T-helper 1 cell treated with Interleukin-12 subunit alpha and Interleukin-12 subunit beta and Interleukin-4 antibody, amounts not matched to agents 30 ng/mL and 1 ng/mL, for 36 hours (primary cell): ENCODE results near the gene ACSM3. TPM values are rescaled to one million over a fixed set of nuclear protein-coding genes. Genes with fewer than 3 reads are reported as not detected.
"Not testable (repeated sequence)": the region's sequence is repeated elsewhere in the genome, so short reads cannot be mapped to it uniquely, and the experiment has no call there.

Experiments used
- intact Hi-C: fragments of 100-400 bp; cut with micrococcal nuclease; formaldehyde crosslinking; loops from one replicate; pipeline ENCODE4 v1.15.1; 2024
- total RNA-seq: library from RNA; stranded (reverse); gene quantifications from 2 replicates; pipeline ENCODE4 v1.2.3, GENCODE V29; 2022

ACSM3 gene
- total RNA-seq, 1 donor from 2014 or later: 2.1 TPM

- intact Hi-C loops: no loop called here
Observed at GRCh38 chr16:20753727-20754126, 10.1 kb upstream of the ACSM3 start.

GRCh38 chr16:20755238-20755637 lies 8.6 kb upstream of the ACSM3 start:
- intact Hi-C loops: no loop called here

GRCh38 chr16:20755799-20756198 lies 8.0 kb upstream of the ACSM3 start:
- intact Hi-C loops: not testable (repeated sequence)

GRCh38 chr16:20760346-20760745 lies 3.5 kb upstream of the ACSM3 start:
- intact Hi-C loops: loop anchor here (5.0 kb wide), 1 partner anchor 742 kb away; no protein-coding TSS in a partner anchor

- intact Hi-C loops: loop anchor here (5.0 kb wide), 1 partner anchor 741 kb away; no protein-coding TSS in a partner anchor
Observed at GRCh38 chr16:20761175-20761574, 2.6 kb upstream of the ACSM3 start.

GRCh38 chr16:20762404-20763123 lies 1.2 kb upstream of the ACSM3 start:
- intact Hi-C loops: loop anchor here (1.0 to 5.0 kb wide), 4 partner anchors 21 to 740 kb away; partner anchors contain the start of genes DCUN1D3, ERI2, LYRM1 and REXO5

GRCh38 chr16:20764448-20764847 lies 634 bp downstream of the ACSM3 start:
- intact Hi-C loops: loop anchor here (5.0 kb wide), 1 partner anchor 738 kb away; no protein-coding TSS in a partner anchor

- intact Hi-C loops: no loop called here
Observed at GRCh38 chr16:20765732-20766131, 1.9 kb downstream of the ACSM3 start.

- intact Hi-C loops: no loop called here
Observed at GRCh38 chr16:20766294-20766693, 2.5 kb downstream of the ACSM3 start.

- intact Hi-C loops: no loop called here
Observed at GRCh38 chr16:20767577-20767976, 3.8 kb downstream of the ACSM3 start.

GRCh38 chr16:20768121-20768520 lies 4.3 kb downstream of the ACSM3 start:
- intact Hi-C loops: no loop called here

GRCh38 chr16:20768818-20769217 lies 5.0 kb downstream of the ACSM3 start:
- intact Hi-C loops: no loop called here

- intact Hi-C loops: loop anchor here (1.0 kb wide), 1 partner anchor 310 kb away; no protein-coding TSS in a partner anchor
Observed at GRCh38 chr16:20773679-20774078, 9.9 kb downstream of the ACSM3 start.

GRCh38 chr16:20774703-20775362 lies 11.0 kb downstream of the ACSM3 start:
- intact Hi-C loops: loop anchor here (1.0 kb wide), 1 partner anchor 308 kb away; no protein-coding TSS in a partner anchor

GRCh38 chr16:20781697-20782096 lies 17.9 kb downstream of the ACSM3 start:
- intact Hi-C loops: no loop called here

- intact Hi-C loops: no loop called here
Observed at GRCh38 chr16:20782470-20782869, 18.7 kb downstream of the ACSM3 start.

- intact Hi-C loops: no loop called here
Observed at GRCh38 chr16:20784204-20784603, 20.4 kb downstream of the ACSM3 start.

GRCh38 chr16:20789130-20789529 lies 25.3 kb downstream of the ACSM3 start:
- intact Hi-C loops: no loop called here

- intact Hi-C loops: no loop called here
Observed at GRCh38 chr16:20791923-20792612, 28.3 kb downstream of the ACSM3 start.

GRCh38 chr16:20798364-20798763 lies 34.5 kb downstream of the ACSM3 start:
- intact Hi-C loops: loop anchor here (2.0 to 5.0 kb wide), 2 partner anchors 76 to 304 kb away; no protein-coding TSS in a partner anchor

- intact Hi-C loops: loop anchor here (1.0 to 5.0 kb wide), 4 partner anchors 45 to 303 kb away; no protein-coding TSS in a partner anchor
Observed at GRCh38 chr16:20799599-20799998, 35.8 kb downstream of the ACSM3 start.

- intact Hi-C loops: no loop called here
Observed at GRCh38 chr16:20801278-20801677, 37.5 kb downstream of the ACSM3 start.
